HEK293 (cell line): Measurements from ENCODE around the gene SMURF1.

Experiments
- CTCF ChIA-PET: fragments of 350-600 bp; formaldehyde crosslinking; extraction: SDS; loops from one replicate; lab custom pipeline; 2021; ENCODE audit warnings: antibody characterized with exemption; lab: Yijun Ruan, JAX
- POLR2A ChIA-PET: fragments of 300-600 bp; formaldehyde crosslinking; extraction: SDS; loops from one replicate; lab custom pipeline; 2020; ENCODE audit warnings: antibody characterized with exemption, inconsistent platforms; lab: Yijun Ruan, JAX
- H3K27ac ChIP-seq: fragments of 200-500 bp; sonication (Bioruptor generic); 2 replicates; pipeline ENCODE4 v1.5.1; 2014; ENCODE audit warnings: low read depth, low read length, control low read depth, inconsistent platforms; ENCODE audit errors: extremely low read depth
- H3K36me3 ChIP-seq, 2 experiments: fragments of 200-500 bp in 1 of 2; sonication (Bioruptor generic) in 1 of 2; 1 replicate in 1 of 2; 2 replicates in 1 of 2; pipeline ENCODE4 v1.5.1; 2014 to 2017; ENCODE audit warnings: inconsistent platforms in 2 of 2, low read length in 2 of 2; ENCODE audit not compliant: control insufficient read depth in 2 of 2, insufficient read depth in 1 of 2
- H3K4me1 ChIP-seq: fragments of 200-500 bp; sonication (Bioruptor generic); 2 replicates; pipeline ENCODE4 v1.5.1; 2014; ENCODE audit warnings: mild to moderate bottlenecking, low read length, inconsistent platforms; ENCODE audit not compliant: control insufficient read depth, insufficient read depth
- H3K4me3 ChIP-seq: 2 replicates; pipeline ENCODE4 v1.5.1; 2011; ENCODE audit warnings: low read depth, mild to moderate bottlenecking, control low read depth, low read length, moderate library complexity
- H3K9me3 ChIP-seq: fragments of 200-500 bp; sonication (Bioruptor generic); 2 replicates; pipeline ENCODE4 v1.5.1; 2014; ENCODE audit warnings: low read depth, low read length, inconsistent platforms; ENCODE audit not compliant: control insufficient read depth, insufficient read depth
- GLIS1 ChIP-seq: fragments of 450-650 bp; formaldehyde crosslinking; IDR thresholded peaks from 2 replicates; pipeline ENCODE4 v1.5.1; 2016; ENCODE audit warnings: missing biosample characterization, missing genetic modification characterization
- IKZF3 ChIP-seq: fragments of 450-650 bp; IDR thresholded peaks from 2 replicates; pipeline ENCODE4 v1.5.0; 2018; ENCODE audit warnings: missing biosample characterization, mild to moderate bottlenecking, missing genetic modification characterization, moderate library complexity
- KLF1 ChIP-seq: fragments of 450-650 bp; formaldehyde crosslinking; IDR thresholded peaks from 2 replicates; pipeline ENCODE4 v1.5.1; 2016; ENCODE audit warnings: missing biosample characterization, missing genetic modification characterization
- KLF10 ChIP-seq: fragments of 450-650 bp; IDR thresholded peaks from 2 replicates; pipeline ENCODE4 v1.5.1; 2018; ENCODE audit warnings: missing biosample characterization, mild to moderate bottlenecking, missing genetic modification characterization
- KLF8 ChIP-seq: fragments of 450-650 bp; formaldehyde crosslinking; IDR thresholded peaks from 2 replicates; pipeline ENCODE4 v1.5.1; 2016; ENCODE audit warnings: missing biosample characterization, missing genetic modification characterization
- PRDM1 ChIP-seq: fragments of 450-650 bp; formaldehyde crosslinking; IDR thresholded peaks from 2 replicates; pipeline ENCODE4; 2016; ENCODE audit warnings: missing biosample characterization, missing genetic modification characterization
- WT1 ChIP-seq: fragments of 450-650 bp; formaldehyde crosslinking; IDR thresholded peaks from 2 replicates; pipeline ENCODE4 v1.5.1; 2016; ENCODE audit warnings: missing biosample characterization, missing genetic modification characterization
- ZBTB17 ChIP-seq: fragments of 450-650 bp; formaldehyde crosslinking; IDR thresholded peaks from 2 replicates; pipeline ENCODE4 v1.5.1; 2016; ENCODE audit warnings: missing biosample characterization, missing genetic modification characterization
- ZBTB20 ChIP-seq: fragments of 450-650 bp; formaldehyde crosslinking; IDR thresholded peaks from 2 replicates; pipeline ENCODE4 v1.5.1; 2016; ENCODE audit warnings: missing biosample characterization, missing genetic modification characterization
- ZFP41 ChIP-seq: fragments of 450-650 bp; formaldehyde crosslinking; IDR thresholded peaks from 2 replicates; pipeline ENCODE4 v1.5.1; 2016; ENCODE audit warnings: missing biosample characterization, missing genetic modification characterization, borderline replicate concordance
- ZNF121 ChIP-seq: fragments of 450-650 bp; formaldehyde crosslinking; IDR thresholded peaks from 2 replicates; pipeline ENCODE4 v1.5.1; 2016; ENCODE audit warnings: missing biosample characterization, missing genetic modification characterization
- ZNF174 ChIP-seq: fragments of 450-650 bp; formaldehyde crosslinking; IDR thresholded peaks from 2 replicates; pipeline ENCODE4 v1.5.0; 2017; ENCODE audit warnings: missing biosample characterization, mild to moderate bottlenecking, missing genetic modification characterization
- ZNF239 ChIP-seq: fragments of 450-650 bp; formaldehyde crosslinking; IDR thresholded peaks from 2 replicates; pipeline ENCODE4 v1.5.1; 2016; ENCODE audit warnings: missing biosample characterization, missing genetic modification characterization
- ZNF324 ChIP-seq: fragments of 450-650 bp; formaldehyde crosslinking; IDR thresholded peaks from 2 replicates; pipeline ENCODE4 v1.5.1; 2016; ENCODE audit warnings: missing biosample characterization, missing genetic modification characterization
- ZNF335 ChIP-seq: fragments of 450-650 bp; formaldehyde crosslinking; conservative IDR thresholded peaks from 2 replicates; pipeline ENCODE4 v1.5.1; 2016; ENCODE audit warnings: missing biosample characterization, missing genetic modification characterization
- ZNF416 ChIP-seq: fragments of 450-650 bp; formaldehyde crosslinking; IDR thresholded peaks from 2 replicates; pipeline ENCODE4 v1.5.1; 2016; ENCODE audit warnings: missing biosample characterization, missing genetic modification characterization
- ZNF433 ChIP-seq: fragments of 450-650 bp; formaldehyde crosslinking; IDR thresholded peaks from 2 replicates; pipeline ENCODE4 v1.5.1; 2016; ENCODE audit warnings: missing biosample characterization, missing genetic modification characterization, low read depth
- ZNF449 ChIP-seq: fragments of 450-650 bp; formaldehyde crosslinking; IDR thresholded peaks from 2 replicates; pipeline ENCODE4 v1.5.1; 2017; ENCODE audit warnings: missing biosample characterization, mild to moderate bottlenecking, missing genetic modification characterization, moderate library complexity
- ZNF548 ChIP-seq: fragments of 450-650 bp; formaldehyde crosslinking; IDR thresholded peaks from 2 replicates; pipeline ENCODE4 v1.5.1; 2016; ENCODE audit warnings: missing biosample characterization, missing genetic modification characterization
- ZNF549 ChIP-seq: fragments of 450-650 bp; IDR thresholded peaks from 2 replicates; pipeline ENCODE4 v1.5.1; 2018; ENCODE audit warnings: missing biosample characterization, missing genetic modification characterization, mild to moderate bottlenecking, inconsistent platforms, moderate library complexity
- ZNF596 ChIP-seq: fragments of 450-650 bp; IDR thresholded peaks from 2 replicates; pipeline ENCODE4 v1.5.0; 2018; ENCODE audit warnings: missing biosample characterization, mild to moderate bottlenecking, missing genetic modification characterization, moderate library complexity
- ZNF600 ChIP-seq: fragments of 450-650 bp; formaldehyde crosslinking; IDR thresholded peaks from 2 replicates; pipeline ENCODE4 v1.5.1; 2016; ENCODE audit warnings: missing biosample characterization, missing genetic modification characterization
- ZNF626 ChIP-seq: fragments of 450-650 bp; sonication (Bioruptor Pico); formaldehyde crosslinking; IDR thresholded peaks from 2 replicates; pipeline ENCODE4 v1.5.1; 2018; ENCODE audit warnings: missing biosample characterization, missing genetic modification characterization, inconsistent platforms
- ZNF677 ChIP-seq: fragments of 450-650 bp; IDR thresholded peaks from 2 replicates; pipeline ENCODE4 v1.5.0; 2018; ENCODE audit warnings: missing biosample characterization, mild to moderate bottlenecking, missing genetic modification characterization, moderate library complexity
- ZSCAN30 ChIP-seq: fragments of 450-650 bp; IDR thresholded peaks from 2 replicates; pipeline ENCODE4 v1.5.1; 2018; ENCODE audit warnings: missing biosample characterization, mild to moderate bottlenecking, missing genetic modification characterization, moderate library complexity
- TF ChIP-seq, protein P1 (sequence below): fragments of 450-650 bp; IDR thresholded peaks from 2 replicates; pipeline ENCODE4 v1.5.1; 2018; ENCODE audit warnings: missing biosample characterization, mild to moderate bottlenecking, missing genetic modification characterization
- TF ChIP-seq, protein P2 (sequence below): fragments of 450-650 bp; IDR thresholded peaks from 2 replicates; pipeline ENCODE4 v1.5.1; 2018; ENCODE audit warnings: missing biosample characterization, missing genetic modification characterization

The SMURF1 gene

DNA sequence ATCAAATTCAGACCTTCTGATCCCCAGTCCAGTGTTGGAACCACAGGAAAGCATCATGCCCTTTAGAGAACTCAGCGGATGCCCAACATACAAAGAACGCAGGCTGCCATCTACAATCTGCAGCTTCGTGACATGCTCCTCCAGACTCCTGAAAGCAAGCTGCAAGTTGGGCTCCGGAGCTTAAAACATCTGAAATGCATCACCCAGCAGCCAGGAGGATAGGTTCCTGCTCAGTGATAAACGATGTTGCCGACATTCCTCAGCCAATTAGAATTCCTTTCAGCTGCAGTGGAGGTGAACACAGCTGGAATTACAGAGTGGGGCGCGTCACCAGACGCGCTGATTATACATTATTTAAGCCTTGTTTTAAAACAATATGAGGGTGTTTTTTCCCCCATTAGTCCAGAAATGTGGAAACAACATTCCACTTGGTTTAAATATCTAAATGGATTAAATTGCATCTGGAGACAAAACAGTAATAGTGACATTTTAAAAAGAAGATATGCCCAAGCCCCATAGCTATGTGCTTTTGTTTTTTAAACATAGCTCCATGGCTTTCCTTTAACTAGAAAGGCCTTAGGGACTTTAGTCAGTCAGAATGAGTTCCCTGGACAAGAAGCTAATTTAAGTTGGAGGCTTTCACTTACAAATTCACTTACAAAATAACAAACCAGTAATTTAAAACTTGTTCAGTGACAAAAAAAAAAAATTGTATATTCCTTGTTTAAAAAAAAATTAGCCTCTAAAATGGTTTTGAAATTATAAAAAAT is 6.3 kb downstream of the SMURF1 start:
- peak overlapping the region; percentile 14 for H3K4me3 ChIP-seq
- TF ChIP-seq ZNF335: no peak
- TF ChIP-seq, protein P1, sequence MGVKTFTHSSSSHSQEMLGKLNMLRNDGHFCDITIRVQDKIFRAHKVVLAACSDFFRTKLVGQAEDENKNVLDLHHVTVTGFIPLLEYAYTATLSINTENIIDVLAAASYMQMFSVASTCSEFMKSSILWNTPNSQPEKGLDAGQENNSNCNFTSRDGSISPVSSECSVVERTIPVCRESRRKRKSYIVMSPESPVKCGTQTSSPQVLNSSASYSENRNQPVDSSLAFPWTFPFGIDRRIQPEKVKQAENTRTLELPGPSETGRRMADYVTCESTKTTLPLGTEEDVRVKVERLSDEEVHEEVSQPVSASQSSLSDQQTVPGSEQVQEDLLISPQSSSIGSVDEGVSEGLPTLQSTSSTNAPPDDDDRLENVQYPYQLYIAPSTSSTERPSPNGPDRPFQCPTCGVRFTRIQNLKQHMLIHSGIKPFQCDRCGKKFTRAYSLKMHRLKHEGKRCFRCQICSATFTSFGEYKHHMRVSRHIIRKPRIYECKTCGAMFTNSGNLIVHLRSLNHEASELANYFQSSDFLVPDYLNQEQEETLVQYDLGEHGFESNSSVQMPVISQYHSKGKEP: peak; percentile 92
- TF ChIP-seq ZNF626 (tag by site-specific recombination): no peak
- TF ChIP-seq ZBTB17 (tag by site-specific recombination): peak; percentile 88
- peak; percentile 55; the same call in 1 of the 2 replicates for TF ChIP-seq ZNF600
- TF ChIP-seq ZNF449 (tag by site-specific recombination): peak; percentile 88
- TF ChIP-seq KLF10 (tag by site-specific recombination): peak; percentile 26; the same call in 1 of the 2 replicates
- TF ChIP-seq IKZF3 (tag by site-specific recombination): peak; percentile 49; the same call in 1 of the 2 replicates
- TF ChIP-seq PRDM1 (tag by site-specific recombination): 0 out of 2 replicates have a peak, but pooled peaks have one; percentile 54
- no peaks in the 10 kb centered on the region for H3K9me3 ChIP-seq
- no peaks in the 10 kb centered on the region for H3K36me3 ChIP-seq
- no peak overlapping the region for H3K27ac ChIP-seq
- ChIA-PET CTCF (interaction anchor here (0.7 to 2.0 kb wide), 5 partner anchors 9 to 99 kb away, joined by 3 to 7 read pairs (median 3); no protein-coding TSS in a partner anchor), POLR2A (interaction anchor here (0.7 to 2.1 kb wide), 4 partner anchors 8 to 188 kb away, joined by 3 to 4 read pairs (median 3); no protein-coding TSS in a partner anchor)
- 0 out of 2 replicates have a peak, but pooled peaks cover 9% of the 10 kb centered on the region for H3K4me1 ChIP-seq

- Histone ChIP-seq H3K27ac (no peak overlapping the region), H3K36me3 (no peaks in the 10 kb centered on the region), H3K4me1 (0 out of 2 replicates have a peak, but pooled peaks cover 8% of the 10 kb centered on the region), H3K9me3 (no peaks in the 10 kb centered on the region), H3K4me3 (no peak overlapping the region)
- ChIA-PET POLR2A (no interaction called here), CTCF (interaction anchor here (0.6 to 1.7 kb wide), 3 partner anchors 16 to 84 kb away, joined by 3 to 5 read pairs (median 3); no protein-coding TSS in a partner anchor)
- peak; percentile 79 for TF ChIP-seq ZNF121 (tag by site-specific recombination)
- TF ChIP-seq ZNF677 (tag by site-specific recombination): no peak
Observed at GRCh38 chr7:99135938-99136337, 8.0 kb downstream of the SMURF1 start.

DNA sequence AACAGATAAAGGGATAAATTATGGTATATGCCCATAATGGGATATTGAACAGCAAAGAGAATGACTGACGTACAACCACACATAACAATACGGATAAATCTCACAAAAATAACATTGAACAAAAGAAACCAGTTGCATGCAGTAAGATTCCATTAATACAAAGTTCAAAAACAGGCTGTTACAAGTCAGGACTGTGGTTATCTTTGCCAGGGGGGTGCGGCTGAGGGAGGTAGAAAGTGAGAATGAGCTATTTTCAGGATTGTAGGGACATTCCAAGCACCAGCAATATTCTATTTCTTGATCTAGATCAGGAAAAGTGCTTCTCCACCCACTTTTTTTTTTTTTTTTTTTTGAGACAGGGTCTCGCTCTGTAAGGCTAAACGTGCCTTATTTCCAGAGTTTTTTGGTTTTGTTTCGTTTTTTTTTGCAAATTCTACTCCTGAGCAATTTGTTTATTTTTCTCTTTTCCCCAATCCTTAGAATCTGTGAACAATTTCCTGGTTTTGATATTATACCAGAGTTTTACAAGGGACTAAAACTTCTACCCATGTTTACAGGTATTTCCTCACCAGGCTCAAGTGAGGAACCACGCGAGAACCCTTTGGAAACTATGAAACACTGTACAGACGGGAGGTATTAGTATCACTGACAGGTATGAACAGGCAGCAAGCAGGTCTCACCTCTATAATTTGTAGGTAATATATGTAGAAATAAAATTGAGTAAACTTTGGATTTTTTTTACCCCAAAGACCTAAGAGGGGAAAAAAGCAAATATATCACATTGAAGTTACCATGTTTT is 9.9 kb downstream of the SMURF1 start:
- no peaks in the 10 kb centered on the region for H3K36me3 ChIP-seq
- no peak overlapping the region for H3K4me3 ChIP-seq
- H3K9me3 ChIP-seq: no peaks in the 10 kb centered on the region
- 0 out of 2 replicates have a peak, but pooled peaks cover 6% of the 10 kb centered on the region for H3K4me1 ChIP-seq
- ChIA-PET POLR2A (no interaction called here), CTCF (interaction anchor here (1.1 kb wide), 1 partner anchor 47 kb away, joined by 3 read pairs; no protein-coding TSS in a partner anchor)
- H3K27ac ChIP-seq: no peak overlapping the region
- TF ChIP-seq GLIS1 (tag by site-specific recombination) (no peak), ZSCAN30 (tag by site-specific recombination) (no peak), ZNF239 (no peak), KLF1 (tag by site-specific recombination) (no peak), ZFP41 (tag by site-specific recombination) (no peak), ZBTB20 (tag by site-specific recombination) (no peak), KLF8 (tag by site-specific recombination) (no peak), ZNF174 (tag by site-specific recombination) (no peak), ZNF324 (no peak), ZNF596 (tag by site-specific recombination) (no peak), ZNF548 (tag by site-specific recombination) (no peak), ZNF433 (tag by site-specific recombination) (no peak), ZNF549 (tag by site-specific recombination) (no peak), ZNF416 (tag by site-specific recombination) (no peak), WT1 (tag by site-specific recombination) (no peak)
- TF ChIP-seq, protein P2, sequence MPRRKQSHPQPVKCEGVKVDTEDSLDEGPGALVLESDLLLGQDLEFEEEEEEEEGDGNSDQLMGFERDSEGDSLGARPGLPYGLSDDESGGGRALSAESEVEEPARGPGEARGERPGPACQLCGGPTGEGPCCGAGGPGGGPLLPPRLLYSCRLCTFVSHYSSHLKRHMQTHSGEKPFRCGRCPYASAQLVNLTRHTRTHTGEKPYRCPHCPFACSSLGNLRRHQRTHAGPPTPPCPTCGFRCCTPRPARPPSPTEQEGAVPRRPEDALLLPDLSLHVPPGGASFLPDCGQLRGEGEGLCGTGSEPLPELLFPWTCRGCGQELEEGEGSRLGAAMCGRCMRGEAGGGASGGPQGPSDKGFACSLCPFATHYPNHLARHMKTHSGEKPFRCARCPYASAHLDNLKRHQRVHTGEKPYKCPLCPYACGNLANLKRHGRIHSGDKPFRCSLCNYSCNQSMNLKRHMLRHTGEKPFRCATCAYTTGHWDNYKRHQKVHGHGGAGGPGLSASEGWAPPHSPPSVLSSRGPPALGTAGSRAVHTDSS (tag by site-specific recombination): no peak
